ENCODE measurements around the gene CDC27.
A peak's percentile ranks its signal among the peaks of the same experiment; 100 is the strongest.
"Not testable (repeated sequence)": the region's sequence is repeated elsewhere in the genome, so short reads cannot be mapped to it uniquely, and the experiment has no call there.

CDC27 gene, protein sequence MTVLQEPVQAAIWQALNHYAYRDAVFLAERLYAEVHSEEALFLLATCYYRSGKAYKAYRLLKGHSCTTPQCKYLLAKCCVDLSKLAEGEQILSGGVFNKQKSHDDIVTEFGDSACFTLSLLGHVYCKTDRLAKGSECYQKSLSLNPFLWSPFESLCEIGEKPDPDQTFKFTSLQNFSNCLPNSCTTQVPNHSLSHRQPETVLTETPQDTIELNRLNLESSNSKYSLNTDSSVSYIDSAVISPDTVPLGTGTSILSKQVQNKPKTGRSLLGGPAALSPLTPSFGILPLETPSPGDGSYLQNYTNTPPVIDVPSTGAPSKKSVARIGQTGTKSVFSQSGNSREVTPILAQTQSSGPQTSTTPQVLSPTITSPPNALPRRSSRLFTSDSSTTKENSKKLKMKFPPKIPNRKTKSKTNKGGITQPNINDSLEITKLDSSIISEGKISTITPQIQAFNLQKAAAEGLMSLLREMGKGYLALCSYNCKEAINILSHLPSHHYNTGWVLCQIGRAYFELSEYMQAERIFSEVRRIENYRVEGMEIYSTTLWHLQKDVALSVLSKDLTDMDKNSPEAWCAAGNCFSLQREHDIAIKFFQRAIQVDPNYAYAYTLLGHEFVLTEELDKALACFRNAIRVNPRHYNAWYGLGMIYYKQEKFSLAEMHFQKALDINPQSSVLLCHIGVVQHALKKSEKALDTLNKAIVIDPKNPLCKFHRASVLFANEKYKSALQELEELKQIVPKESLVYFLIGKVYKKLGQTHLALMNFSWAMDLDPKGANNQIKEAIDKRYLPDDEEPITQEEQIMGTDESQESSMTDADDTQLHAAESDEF

GRCh38 chr17:47188876-47189731, at the start of gene CDC27:
CDC27 (minus strand) TSS chr17:47189295; CDS start chr17:47189172, 123 bp downstream.
- DNase-seq: peak; percentile 70

GRCh38 chr17:47238321-47239010, 49.4 kb upstream of the CDC27 start:
- DNase-seq: no peak

DNA sequence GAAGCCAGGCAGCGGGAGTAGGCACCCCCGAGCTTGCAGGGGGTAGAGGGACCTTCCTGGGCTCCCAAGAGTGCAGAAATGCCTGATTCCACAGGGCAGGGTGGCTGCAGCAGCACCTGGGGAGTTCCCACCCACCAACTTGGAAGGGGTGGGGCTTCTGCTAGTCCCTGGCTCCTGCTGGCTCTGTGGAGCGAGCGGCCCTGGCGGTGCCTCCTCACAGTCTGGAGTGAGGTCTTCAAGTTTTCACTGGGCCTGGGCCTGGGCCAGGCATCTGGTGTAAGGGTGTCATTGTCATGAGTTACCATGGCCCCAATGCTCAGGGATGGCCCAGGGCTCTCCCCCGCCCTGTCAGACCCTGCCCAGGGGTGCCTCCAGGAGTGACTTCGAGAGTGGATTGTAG, 48.7 kb upstream of the CDC27 start:
- DNase-seq: no peak

DNA sequence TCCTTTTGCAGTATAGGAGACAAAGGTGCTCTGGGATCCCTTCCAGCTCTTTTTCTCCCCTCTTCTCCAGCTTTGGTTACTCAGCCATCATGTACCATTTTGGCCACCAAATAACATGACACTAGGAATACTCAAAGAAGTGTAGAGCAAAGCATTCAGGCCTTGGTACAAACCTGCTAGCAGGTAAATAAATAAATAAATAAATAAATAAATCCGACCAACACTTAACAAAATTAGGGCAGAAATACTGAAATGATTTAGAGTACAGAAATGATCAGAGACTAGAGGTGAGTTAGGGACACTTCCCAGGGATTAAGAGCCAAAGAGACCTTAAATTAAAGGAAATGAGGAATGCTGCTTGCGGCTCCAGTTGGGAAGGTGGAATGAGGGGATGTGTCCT, 46.8 kb upstream of the CDC27 start:
- no peak for DNase-seq

DNA sequence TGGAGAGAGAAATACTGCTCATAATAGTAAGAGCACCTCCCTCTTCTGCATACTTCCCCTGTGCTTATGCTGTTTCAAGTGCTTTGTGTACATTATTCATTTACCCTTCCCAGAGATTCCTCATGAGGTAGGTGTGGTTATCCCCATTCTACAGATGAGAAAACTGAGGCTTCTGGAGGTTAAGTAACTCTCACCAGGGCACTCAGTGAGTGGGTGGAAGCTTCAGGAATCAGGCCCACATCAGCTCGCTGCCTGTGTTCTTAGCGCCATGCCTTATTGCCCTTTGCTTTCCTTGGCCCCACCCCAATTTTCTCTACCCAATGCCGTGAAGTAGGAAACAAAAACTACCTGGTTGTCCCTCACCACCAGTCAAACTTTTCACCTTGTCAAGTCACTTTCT, 46.4 kb upstream of the CDC27 start:
- no peak for DNase-seq

DNA sequence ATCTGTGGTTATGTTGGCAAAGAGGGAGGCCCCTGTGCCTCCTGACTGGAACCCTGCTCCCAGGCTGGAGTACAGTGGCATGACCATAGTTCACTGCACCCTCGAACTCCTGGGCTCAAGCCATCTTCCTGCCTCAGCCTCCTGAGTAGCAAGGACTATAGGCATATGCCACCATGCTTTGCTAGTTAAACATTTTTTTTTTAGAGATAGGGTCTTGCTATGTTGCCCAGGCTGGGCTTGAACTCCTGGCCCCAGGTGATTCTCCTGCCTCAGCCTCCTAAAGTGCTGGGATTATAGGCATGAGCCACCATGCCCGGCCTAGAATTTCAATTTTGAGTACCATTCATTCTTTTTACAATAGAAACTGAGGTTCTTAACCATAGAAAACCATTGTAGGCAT, 43.4 kb upstream of the CDC27 start:
- DNase-seq: no peak

- no peak for DNase-seq
These were observed 42.8 kb upstream of the CDC27 start for GRCh38 chr17:47231866-47232265.

DNA sequence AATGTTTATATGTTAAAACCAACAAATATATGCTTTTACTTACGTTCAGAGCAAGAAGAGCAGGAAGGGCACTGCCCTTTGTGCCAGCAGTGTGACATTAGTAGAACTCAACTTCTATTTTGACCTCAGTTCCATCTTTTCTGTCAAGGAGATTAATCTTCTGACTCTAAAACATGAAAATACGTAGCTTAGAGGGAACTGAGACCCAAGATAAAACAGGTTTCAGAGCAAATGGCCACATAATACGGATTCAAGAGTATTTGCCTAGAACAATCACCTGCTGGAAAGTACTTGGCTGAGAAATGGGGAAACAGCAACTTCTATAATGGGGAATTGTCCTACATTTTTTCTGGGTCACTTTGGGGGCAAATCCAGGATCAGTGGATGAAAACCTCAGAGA, 42.2 kb upstream of the CDC27 start:
- DNase-seq: no peak

GRCh38 chr17:47230864-47231263, 41.8 kb upstream of the CDC27 start:
- no peak for DNase-seq

DNA sequence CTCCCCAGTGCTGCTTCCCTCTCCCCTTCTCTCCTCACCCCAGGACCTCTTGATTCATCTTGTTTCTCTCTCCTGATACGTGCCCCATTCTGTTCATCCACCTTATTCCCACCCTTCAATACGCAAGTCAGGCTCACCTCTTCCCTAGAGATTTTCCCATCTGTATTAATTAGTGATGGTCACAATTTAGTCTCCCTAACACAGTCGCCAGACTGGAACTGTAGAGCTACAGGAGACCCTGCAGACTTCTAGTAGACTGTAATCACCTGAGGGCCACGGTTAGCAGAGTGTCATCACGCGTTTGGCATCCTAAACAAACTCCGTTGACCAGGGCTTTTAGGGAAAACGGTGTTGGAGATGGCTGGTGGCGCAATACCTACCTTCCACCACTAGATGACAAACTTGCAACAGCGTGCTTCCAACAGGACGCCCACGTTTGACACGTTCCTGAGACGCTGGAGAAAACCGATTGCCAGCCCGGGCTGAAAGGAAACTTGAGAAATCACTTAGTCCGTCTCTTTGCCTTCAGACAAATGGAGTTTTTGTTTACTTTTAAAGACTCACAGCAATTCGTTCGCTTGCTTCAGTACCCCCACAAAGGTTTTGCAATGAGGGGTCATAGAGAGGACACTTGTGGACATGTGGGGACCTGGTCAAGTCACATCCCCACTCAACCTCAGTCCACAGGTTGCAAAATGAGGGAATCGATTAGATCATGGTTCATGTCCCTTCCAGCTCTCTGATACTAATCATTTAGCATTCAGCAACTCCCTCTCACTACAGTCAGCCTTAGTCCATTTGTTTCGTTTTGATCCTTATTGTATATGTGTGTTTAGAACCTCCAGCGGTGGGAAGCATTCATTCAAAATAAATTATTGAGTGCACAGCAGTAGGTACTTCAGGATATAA, 40.7 kb upstream of the CDC27 start:
- no peak for DNase-seq

- DNase-seq: no peak
These were observed 38.8 kb upstream of the CDC27 start for GRCh38 chr17:47227862-47228261.

DNA sequence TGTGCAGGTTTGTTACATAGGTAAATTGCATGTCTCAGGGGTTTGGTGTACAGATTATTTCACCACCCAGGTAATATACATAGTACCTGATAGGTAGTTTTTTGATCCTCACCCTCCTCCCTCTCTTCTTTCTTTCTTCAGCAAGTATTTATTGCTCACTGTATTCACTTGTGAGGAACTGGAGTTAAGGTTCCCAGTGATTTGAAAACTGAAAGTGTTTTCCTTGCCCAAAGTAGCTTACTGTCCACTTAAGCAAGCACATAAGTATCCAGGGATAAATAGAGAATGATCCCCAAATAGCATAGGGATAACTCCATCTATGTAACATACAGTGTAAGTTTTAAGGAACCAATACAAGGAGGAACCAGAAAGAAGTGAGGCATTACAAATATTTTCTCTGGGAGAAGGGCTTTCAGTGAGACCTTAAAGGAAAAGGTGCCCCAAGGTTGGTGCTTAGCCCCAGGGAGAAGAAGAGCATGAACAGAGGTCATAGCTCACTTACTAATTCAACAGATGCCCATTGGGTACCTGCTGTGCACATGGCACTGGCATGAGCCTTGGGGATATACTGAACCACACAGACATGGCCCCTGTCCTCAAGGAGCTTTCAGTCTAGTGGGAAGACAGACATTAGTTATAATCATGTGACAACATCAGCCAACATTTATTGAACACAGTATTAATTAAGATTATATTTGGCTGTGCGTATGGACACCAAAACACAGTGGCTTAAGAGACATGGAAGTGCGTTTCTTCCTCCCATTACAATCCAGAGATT, 37.0 kb upstream of the CDC27 start:
- no peak for DNase-seq

DNA sequence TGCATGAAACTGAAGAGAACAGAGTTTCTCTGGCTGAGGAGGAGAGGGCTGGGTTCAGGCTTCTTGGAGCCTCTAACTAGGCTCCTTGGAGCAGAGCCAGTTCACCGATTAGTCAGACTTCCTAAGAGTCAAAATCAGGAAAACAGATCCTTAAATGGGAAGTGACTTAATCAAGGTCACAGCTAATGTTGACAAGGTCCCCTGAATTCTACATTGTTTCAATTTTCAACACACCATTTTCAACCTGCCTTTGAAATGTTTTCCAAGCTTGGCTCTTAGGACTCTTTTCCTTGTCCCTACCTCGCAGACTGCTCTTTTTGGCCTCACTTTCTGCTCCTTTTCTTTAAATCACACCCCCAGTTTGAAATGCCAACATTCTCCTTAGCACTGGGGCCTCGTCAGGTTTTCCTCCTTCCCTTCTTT, 36.4 kb upstream of the CDC27 start:
- DNase-seq: no peak

DNA sequence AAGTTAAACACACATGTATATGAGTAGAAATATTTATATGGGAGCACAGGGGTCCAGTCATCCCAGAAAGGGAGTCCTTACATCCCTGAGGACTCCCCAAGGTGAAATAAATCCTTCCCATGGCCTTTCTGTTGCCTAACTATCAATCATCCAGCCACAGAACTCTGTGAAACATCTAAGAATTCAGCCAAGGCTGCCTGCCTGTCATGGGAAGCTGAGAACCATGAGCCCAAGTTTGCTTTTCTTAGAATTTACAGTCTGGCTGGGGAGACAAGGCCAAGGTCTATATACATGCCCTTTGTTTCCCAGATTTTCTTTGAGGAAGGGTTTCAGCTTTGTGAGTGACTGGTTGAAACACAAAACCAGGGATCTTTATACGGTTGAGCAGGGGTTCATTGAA, 35.9 kb upstream of the CDC27 start:
- DNase-seq: no peak

DNA sequence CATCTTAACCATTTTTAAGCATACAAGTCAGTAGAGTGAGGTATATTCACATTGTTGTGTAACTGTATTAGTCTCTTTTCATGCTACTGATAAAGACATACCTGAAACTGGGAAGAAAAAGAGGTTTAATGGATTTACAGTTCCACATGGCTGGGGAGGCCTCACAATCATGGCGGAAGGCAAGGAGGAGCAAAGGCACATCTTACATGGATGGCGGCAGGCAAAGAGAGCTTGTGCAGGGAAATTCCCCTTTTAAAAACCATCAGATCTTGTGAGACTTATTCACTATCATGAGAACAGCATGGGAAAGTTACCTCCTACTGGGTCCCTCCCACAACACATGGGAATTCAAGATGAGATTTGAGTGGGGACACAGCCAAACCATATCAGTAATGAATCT, 35.0 kb upstream of the CDC27 start:
- not testable (repeated sequence) for DNase-seq

- no peak for DNase-seq
These were observed 34.4 kb upstream of the CDC27 start for GRCh38 chr17:47223460-47223859.

GRCh38 chr17:47223007-47223406, 33.9 kb upstream of the CDC27 start:
- no peak for DNase-seq

DNA sequence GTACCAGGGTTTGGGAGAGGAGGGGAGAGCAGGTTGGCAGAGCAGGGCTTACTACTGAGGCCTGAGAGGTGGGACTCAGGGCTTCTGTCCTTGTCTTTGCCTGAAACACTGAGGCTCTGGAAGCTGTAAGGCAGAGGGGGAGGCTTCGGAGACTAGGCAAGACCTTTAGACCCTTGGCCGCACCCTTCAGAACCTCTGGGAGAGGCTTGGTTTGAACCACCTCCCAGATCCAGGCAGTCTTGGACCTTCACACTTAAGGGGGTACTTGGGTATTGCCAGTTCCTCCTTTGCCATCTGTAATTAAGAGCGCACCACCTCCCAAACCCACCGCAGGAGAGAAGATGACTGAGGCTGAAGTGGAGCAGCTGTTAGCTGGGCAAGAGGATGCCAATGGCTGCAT, 33.0 kb upstream of the CDC27 start:
- no peak for DNase-seq

DNA sequence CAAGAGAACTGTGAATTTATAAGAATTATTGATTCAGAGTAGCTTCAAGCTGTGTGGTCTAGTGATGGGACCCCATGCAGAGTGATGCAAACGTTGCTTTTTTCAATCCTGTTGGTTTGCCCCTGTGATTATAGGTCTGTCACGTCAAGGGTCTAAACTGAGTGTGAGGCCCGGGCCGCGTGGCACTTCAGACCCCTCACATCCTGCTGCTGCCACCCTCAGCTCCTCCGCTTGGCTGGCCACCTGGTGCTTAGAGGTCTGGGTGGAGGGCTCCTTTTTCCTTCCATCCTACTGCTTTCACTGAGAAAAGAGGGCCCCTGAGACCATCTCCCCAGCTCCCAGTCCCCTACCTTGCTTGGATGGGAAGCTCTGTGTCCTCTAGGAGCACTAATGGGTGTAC, 32.1 kb upstream of the CDC27 start:
- no peak for DNase-seq

- DNase-seq: no peak
These were observed 31.5 kb upstream of the CDC27 start for GRCh38 chr17:47220531-47220999.
